ENCODE results near the gene ZBTB14. TPM values are rescaled to one million over a fixed set of nuclear protein-coding genes. Genes with fewer than 3 reads are reported as not detected.
A peak's percentile ranks its signal among the peaks of the same experiment; 100 is the strongest.

ZBTB14 gene, protein sequence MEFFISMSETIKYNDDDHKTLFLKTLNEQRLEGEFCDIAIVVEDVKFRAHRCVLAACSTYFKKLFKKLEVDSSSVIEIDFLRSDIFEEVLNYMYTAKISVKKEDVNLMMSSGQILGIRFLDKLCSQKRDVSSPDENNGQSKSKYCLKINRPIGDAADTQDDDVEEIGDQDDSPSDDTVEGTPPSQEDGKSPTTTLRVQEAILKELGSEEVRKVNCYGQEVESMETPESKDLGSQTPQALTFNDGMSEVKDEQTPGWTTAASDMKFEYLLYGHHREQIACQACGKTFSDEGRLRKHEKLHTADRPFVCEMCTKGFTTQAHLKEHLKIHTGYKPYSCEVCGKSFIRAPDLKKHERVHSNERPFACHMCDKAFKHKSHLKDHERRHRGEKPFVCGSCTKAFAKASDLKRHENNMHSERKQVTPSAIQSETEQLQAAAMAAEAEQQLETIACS
- total RNA-seq = 10 to 100 TPM; 12.3 to 14.0 (median 13.4) TPM

DNA sequence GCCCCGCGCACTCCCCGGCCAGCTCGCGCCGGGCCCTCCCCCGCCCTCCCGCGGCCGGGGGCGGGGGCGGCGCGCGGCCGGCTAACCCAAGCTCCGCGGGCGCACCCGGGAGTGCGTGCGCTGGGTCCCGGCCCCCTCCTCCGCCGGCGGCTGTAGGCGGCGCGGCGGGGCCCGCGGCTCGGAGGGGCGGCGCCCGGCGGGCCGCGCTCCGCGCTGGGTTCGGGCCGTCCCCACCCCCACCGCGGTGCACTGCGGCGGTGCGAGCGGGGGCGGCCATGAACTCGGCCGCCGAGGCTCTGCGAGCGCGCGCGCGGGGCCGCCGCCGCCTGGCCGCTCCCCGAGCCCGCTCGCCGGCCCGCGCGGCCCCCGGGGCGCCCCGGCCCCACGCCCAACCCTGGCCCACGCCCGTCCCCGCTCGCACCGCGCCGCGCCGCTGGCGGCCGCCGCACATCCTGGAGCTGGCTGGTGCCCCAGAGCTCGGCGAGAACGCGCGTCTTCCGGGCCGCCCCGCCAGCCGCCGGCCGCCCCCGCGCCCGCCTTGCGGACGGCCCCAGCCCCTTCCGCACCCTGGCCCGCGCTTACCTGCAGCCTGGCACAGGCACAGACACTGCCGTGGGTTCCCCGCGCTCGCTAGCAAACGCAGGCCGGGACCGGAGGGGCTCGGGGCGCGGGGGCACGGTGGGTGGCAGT lies at the start of gene ZBTB14:
ZBTB14 (minus strand) TSS at position 496 of the 690 bp plus-strand sequence. CDS start 2,480 bp downstream, outside the sequence.
- TF ChIP-seq POLR2A (IDR thresholded peaks at IDR 0.05) = no peak
- TF ChIP-seq, protein P1, sequence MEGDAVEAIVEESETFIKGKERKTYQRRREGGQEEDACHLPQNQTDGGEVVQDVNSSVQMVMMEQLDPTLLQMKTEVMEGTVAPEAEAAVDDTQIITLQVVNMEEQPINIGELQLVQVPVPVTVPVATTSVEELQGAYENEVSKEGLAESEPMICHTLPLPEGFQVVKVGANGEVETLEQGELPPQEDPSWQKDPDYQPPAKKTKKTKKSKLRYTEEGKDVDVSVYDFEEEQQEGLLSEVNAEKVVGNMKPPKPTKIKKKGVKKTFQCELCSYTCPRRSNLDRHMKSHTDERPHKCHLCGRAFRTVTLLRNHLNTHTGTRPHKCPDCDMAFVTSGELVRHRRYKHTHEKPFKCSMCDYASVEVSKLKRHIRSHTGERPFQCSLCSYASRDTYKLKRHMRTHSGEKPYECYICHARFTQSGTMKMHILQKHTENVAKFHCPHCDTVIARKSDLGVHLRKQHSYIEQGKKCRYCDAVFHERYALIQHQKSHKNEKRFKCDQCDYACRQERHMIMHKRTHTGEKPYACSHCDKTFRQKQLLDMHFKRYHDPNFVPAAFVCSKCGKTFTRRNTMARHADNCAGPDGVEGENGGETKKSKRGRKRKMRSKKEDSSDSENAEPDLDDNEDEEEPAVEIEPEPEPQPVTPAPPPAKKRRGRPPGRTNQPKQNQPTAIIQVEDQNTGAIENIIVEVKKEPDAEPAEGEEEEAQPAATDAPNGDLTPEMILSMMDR (IDR thresholded peaks at IDR 0.05) = no peak
- intact Hi-C loops (cut with DNase I; ENCODE audit: low total_unique reads) = no loop called here
- peak; percentile 24 to 88 for DNase-seq (ENCODE audit: low spot score in 2 of 2)
- H3K4me3 ChIP-seq (ENCODE audit: low read depth, poor library complexity, severe bottlenecking) = peak within 1 kb of the TSS; percentile 94
- 0 to 1% methylated on average over 6 to 51 of the region's 116 CpGs for WGBS, 2 donors

DNA sequence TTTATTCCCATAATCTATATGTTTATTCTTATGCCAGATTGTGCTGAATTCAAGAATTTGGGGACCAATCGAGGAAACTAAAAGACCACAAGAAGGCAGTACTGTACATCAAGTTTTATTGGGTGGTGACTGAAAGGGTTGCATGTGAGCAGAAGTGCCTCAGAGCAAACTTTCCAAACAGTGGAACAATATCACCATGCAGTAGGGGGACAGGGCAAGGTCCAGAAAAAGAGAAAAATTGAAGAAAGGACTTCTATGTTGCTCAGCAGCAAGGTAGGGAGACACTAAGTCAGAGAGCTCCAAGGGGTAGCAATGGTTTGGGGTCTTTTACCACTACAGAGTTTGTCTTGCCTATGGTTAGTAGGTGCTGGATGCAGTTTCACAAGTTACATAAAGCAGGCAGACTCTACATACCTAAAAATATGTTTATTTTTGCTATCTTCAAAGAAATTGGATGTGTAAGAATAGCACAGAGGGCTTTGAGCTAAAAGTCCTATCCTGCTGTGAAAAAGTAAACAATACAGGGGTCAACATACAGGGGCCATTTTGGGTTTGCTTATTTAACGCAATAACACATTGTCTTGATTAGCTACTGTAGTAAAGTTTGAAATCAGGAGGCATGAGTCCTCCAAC lies 43.8 kb upstream of the ZBTB14 start:
- intact Hi-C loops (cut with DNase I; ENCODE audit: low total_unique reads) = no loop called here
- no peak overlapping the region for H3K4me3 ChIP-seq (ENCODE audit: low read depth, poor library complexity, severe bottlenecking)
- no peak for DNase-seq (ENCODE audit: low spot score in 2 of 2)
- TF ChIP-seq, protein P1 (IDR thresholded peaks at IDR 0.05) = no peak
- TF ChIP-seq POLR2A (IDR thresholded peaks at IDR 0.05) = no peak
- 83 to 86% methylated on average over 2 of the region's 2 CpGs for WGBS, 2 donors

DNA sequence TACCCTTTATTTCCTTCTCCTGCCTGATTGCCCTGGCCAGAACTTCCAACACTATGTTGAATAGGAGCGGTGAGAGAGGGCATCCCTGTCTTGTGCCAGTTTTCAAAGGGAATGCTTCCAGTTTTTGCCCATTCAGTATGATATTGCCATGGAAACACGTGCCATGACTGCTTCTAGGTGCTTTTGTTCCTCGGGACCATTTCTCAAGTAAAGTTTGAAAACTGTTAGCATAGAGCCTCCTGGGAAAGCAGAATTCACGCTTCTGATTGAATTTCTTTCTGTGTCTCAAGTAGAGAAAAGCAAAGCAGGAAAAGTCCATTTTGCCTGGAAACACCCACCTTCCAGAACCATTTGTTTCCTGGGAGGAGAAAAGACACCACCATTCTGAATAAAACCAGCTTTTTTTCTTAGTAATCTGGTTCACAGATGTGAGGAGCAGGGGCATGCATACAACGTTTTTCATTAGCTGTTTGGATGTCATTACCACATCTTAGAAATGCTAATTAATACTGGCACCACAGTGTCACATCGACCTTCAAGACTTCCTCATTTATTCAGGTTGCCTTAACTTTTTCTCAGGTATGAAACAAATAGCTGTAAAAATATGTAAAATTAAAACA lies 39.0 kb upstream of the ZBTB14 start:
- intact Hi-C loops (cut with DNase I; ENCODE audit: low total_unique reads) = no loop called here
- DNase-seq (ENCODE audit: low spot score in 2 of 2) = no peak
- TF ChIP-seq POLR2A (IDR thresholded peaks at IDR 0.05) = no peak
- TF ChIP-seq, protein P1 (IDR thresholded peaks at IDR 0.05) = no peak
- 31 to 34% methylated on average over 6 of the region's 6 CpGs for WGBS, 2 donors
- no peak overlapping the region for H3K4me3 ChIP-seq (ENCODE audit: low read depth, poor library complexity, severe bottlenecking)

DNA sequence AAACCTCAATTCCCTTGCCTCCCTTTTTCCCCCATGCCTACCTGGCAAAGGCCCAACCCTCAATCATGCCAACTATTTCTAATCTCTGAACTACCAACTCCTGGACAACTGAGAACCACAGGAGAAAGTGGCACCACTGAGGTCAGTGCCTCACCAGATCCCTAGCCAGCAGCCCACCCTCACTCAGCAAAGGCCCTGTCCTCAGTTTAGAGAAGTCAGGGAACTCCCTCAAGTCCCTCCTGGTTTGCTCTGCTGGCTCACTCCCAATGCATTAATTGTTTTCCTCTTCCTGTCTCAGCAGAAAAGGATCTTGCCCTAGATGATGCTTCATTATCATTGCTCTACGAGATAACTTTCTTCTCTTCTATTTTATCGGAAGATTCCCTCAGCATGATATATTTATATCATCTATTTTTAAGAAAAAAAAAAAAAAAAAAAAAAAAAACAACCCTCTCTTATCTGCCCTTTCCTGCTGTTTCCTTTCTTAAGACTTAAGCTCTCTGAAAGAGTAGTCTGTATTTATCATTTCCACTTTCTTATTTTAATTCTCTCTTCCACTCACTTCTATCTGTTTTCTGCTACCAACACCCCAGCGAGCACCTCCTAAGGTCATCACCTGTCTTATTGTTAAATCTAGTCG lies 22.7 kb upstream of the ZBTB14 start:
- intact Hi-C loops (cut with DNase I; ENCODE audit: low total_unique reads) = no loop called here
- TF ChIP-seq, protein P1 (IDR thresholded peaks at IDR 0.05) = no peak
- no peak for TF ChIP-seq POLR2A (IDR thresholded peaks at IDR 0.05)
- DNase-seq (ENCODE audit: low spot score in 2 of 2) = no peak
- no peak overlapping the region for H3K4me3 ChIP-seq (ENCODE audit: low read depth, poor library complexity, severe bottlenecking)
- WGBS, 2 donors = 55 to 73% methylated on average over 4 of the region's 4 CpGs

DNA sequence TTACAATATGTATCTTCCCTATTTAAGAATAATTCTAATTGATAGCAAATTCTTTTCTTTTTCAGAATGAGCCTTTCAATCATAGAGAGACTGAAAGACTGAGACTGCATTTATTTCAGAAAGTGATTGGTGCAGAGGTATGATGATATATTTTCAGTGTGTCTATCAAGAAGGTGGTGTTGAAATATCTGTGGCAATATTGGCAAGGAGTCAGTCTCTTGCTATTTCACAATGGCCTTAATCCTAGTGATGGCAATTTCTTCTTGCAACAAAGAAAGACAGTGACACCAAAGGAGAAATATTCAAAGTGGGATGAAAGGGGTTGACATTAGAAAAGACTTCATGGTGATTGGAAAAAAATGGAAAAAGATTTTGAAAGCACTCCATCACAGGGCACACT lies 21.7 kb upstream of the ZBTB14 start:
- TF ChIP-seq, protein P1 (IDR thresholded peaks at IDR 0.05) = no peak
- TF ChIP-seq POLR2A (IDR thresholded peaks at IDR 0.05) = no peak
- no peak overlapping the region for H3K4me3 ChIP-seq (ENCODE audit: low read depth, poor library complexity, severe bottlenecking)
- peak in 1 of 2 donors; percentile 27 for DNase-seq (ENCODE audit: low spot score in 2 of 2)
- intact Hi-C loops (cut with DNase I; ENCODE audit: low total_unique reads) = no loop called here

Measured in lower leg skin (tissue), 4 donors.